NCI-H526 treated with DMSO at 0.1 percent for 48 hours (cell line): ENCODE data around the gene DRAM1.
A peak's percentile ranks its signal among the peaks of the same experiment; 100 is the strongest.
"Not testable (repeated sequence)": the region's sequence is repeated elsewhere in the genome, so short reads cannot be mapped to it uniquely, and the experiment has no call there.

Source experiments
- DNase-seq: peaks from one replicate; lab custom pipeline; 2025; lab: John Stamatoyannopoulos, UW

Gene DRAM1

DNA sequence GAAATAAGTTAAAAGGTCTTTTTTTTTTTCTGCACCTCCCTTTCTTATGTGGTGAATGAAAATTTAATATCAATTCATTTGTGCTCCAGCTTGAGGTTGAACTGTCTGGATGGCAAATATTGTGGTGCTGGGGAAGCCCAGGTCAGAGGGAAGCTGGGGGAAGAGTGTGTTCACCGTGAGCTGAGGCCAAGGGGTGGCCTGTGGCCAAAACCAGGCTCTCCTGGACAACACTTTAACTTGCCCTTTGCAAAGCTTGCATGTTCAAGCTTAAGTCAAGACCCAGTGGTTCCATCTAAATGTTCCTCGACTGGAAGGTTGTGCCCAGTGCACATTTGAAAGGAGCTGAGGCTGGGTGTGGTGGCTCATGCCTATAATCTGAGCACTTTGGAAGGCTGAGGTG lies 28.8 kb downstream of the DRAM1 start:
- DNase-seq: no peak

DNA sequence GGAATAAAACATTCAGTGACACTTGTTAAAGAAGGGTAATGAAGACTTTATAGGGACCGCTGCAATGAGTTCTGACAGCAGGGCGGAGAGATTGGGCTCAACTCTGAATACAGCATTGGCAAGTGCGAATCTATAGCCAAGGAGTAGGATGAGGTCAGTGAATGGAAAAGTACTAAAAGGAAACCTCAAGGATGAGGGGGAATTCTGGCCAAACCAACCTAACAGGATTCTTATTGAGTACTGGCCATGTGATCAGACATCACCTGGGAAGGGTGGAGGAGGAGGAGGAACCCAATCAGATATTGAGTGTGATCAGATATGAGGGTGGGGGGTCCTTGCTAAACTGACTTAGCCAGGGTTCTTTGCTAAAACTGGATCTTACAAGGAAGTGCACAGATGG lies 31.0 kb downstream of the DRAM1 start:
- no peak for DNase-seq

DNA sequence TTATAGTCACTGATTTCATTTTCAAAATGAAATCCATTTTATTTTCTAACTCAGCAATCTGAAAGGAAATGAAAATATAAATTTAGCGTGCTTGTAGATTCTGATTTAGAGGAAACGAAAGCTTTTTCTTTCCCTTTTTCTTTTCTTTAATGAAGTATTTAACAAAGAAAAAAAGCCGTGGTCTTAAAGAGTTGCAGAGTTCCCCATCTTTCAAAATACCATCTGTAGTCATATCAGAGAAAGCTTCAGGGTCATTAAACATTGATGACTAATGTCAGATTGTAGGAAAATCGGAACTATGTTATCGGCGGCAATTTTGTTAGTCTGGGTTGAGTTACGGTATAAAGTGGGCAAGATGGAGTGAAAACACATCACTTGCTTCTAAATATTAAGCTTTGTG lies 32.3 kb downstream of the DRAM1 start:
- DNase-seq: no peak

DNA sequence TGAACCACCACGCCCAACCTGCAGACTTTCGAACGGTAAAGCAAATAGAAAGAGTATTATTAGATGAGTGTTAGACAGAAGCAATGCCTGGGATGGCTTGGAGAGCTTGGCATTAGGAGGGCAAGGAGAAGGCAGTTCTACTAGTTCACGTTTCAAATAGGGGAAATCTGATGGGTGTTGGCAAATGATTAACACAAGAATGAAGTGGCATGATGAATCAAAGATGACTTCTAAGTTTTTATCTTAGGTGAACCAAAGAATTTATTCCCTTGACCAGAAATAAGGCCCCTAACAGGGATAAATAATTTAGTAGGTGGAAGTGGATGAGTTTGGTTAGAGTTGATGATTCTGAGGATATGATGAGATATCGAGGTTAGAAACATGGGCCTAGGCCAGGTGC lies 38.5 kb downstream of the DRAM1 start:
- DNase-seq: no peak

DNA sequence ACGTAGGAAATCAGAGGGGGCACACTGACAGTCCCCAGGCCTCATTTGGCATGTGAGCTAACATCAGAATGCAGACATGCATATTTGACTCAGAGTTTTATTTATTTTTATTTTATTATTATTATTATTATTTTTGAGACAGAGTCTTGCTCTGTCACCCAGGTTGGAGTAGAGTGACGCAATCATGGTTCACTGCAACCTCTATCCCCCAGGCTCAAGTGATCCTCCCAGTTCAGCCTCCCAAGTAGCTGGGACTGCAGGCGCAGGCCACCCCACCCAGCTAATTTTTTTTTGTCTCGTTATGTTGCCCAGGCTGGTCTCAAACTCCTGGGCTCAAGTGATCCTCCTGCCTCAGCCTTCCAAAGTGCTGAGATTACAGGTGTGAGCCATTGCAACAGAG lies 41.4 kb downstream of the DRAM1 start:
- not testable (repeated sequence) for DNase-seq

DNA sequence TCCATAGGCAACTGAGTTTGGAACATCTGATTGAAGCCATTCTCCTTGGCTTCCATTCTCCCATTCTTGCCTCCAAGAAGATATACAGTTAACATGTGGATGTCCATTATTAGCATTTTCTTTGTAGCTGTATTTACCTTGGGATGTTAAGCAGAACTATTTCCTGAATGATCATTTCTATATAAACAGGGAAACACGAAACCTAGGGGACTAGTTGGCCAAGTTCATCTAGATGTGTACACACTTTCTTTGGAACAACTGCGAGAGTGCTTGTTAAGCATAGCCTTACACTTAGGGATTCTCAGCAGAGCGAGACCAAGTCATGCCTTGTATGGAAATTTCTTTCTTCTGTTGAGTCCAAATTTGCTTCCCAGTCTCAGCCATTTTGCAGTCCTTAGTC lies 42.1 kb downstream of the DRAM1 start:
- DNase-seq: no peak

DNA sequence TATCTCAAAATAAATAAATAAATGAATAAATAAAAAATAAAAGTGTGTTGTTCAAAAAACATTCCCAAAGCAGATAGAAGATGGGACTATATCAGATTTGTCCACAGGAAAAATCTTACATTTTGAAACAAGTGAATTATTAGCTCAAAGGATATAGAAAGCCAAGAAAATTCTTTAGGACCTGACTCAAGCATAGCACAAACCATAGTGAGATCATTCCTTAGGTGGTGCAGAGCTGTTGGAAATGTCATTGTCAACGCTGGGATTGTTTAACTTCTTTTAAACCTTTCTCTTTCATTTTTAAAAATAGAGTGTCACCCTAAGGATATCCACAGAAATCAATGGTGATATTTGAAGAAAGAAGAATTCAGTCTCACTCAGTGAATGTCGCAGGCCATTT lies 43.5 kb downstream of the DRAM1 start:
- DNase-seq: no peak

DNA sequence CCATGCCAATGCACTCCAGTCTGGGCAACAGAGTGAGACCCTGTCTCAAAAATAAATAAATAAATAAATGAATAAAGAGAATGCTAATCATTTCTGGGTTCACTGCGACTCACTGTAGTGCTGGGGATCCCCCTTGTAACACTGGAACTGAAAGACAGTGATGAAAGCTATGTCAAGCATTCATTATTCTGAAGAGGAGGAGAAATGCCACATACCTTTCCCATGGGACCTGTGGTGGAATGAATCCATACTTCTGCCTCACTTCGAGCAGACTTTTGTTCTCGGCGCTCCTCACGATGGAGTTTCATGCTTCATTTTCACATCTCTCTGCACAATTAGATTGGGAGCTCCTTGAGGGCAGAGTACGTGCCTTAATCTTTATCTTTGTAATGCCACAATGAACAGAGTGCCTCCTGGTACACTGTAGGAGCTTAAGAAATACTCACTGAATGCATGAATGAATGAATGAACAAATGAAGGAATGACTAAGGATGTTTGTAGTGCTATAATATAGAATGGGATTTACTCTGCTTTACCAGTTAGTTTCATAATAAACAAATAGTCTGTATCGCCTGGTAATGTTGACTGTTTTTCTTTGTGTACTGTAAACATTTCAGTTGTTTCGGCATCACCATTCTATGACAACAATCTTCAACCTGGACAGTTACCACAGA lies 45.8 kb downstream of the DRAM1 start:
- DNase-seq: no peak

DNA sequence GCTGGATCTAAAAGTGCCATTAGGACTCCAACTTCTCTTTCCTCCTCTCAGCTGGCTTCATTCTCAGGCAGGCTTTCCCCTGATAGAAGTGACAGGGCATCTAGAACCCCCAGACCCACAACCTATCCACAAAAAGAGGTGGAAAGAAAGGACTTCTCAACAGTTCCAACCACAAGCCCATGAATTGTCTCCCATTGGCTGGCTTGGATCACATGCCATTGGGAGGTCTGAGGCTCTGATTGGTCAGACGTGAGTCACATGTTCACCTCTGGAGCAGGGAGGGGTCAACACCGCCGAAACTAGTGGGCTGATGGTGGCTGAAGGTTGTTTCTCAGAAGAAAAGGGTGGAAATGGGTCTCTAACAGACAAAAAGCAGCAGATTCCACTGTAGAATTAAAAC lies 47.2 kb downstream of the DRAM1 start:
- no peak for DNase-seq

DNA sequence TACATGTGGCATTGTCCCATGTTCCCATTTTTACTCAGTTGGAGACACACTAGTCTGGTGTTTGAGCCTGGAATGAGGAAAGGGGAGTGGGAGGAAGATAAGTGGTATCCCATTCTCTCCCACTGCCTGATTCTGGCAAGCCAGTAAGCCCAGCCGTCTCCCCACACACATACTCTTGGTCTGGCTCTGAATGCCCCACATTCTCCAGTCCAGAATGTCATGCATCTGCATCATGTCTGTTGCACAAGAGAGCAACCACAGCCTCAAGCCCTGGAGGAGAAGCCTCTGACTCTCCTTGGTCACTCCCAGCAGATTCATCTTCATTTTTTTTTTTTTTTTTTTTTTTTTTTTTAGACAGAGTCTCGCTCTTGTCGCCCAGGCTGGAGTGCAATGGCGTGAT lies 48.0 kb downstream of the DRAM1 start:
- no peak for DNase-seq

DNA sequence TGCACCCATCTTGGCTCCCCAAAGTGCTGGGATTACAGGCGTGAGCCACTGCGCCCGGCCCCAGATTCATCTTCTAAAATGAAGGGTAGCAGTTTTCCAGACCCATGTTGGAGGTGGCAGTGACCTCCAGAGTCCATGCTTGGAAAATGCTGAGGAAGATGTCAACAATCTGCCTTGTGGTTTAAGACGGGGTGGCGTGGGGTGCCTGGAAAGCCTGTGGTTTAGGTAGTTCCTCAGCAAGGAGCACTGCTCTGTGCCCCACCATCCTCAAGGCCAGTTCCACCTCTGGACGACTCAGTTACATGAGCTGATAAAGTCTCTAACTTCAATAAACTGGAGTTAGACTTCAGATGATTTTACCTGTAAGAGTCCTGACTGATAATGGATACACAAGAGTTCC lies 48.6 kb downstream of the DRAM1 start:
- no peak for DNase-seq

DNA sequence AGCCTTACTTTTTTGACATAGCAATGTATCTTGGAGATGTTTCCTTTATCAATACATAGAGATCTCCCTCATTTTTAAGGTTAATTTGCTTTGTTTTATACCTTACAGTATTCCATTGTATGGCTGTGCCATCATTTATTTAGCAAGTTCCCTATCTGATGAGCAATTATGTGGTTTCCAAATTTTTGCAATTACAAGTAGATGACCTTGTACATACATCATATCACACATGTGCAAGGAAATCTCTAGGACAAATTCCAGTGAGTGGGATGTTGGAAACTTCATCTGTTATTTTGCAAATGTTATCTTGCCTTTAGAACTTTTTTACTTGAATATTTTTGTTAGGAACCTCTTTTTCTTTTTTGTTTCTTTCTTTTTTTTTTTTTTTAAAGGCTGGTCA lies 49.7 kb downstream of the DRAM1 start:
- no peak for DNase-seq

DNA sequence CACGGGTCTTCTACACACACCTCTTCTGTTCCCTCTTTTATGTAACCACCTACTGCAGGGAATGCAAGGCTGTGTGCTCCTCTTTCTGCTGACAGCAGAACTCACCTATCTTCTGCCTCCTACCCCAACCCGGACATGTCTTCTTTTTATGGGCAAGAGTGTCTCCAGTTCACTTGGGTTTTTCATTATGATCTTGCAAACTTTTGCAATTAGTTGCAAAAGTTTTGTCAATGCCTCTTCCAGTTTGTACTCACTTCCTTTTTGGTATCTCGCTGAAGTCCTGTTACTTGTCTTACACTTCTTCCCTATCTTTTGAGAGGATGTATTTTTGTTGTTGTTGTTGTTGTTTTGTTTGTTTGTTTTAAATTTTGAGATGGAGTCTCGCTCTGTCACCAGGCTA lies 50.6 kb downstream of the DRAM1 start:
- no peak for DNase-seq

DNA sequence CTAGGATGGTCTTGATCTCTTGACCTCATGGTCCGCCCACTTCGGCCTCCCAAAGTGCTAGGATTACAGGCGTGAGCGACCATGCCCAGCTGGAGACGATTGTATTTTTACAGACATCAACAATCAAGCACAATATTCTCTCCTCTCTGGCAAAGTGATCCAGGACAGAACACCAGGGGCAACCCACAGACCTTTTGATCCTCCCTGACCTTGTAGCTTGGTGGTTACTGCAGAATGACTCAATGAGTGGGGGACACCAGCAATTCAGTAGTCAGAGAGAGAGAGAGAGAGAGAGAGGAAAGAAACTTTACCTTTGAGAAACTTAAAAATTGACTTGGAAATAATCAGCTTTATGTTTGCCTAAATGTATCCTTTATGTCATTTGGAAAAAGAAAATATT lies 51.2 kb downstream of the DRAM1 start:
- DNase-seq: no peak

DNA sequence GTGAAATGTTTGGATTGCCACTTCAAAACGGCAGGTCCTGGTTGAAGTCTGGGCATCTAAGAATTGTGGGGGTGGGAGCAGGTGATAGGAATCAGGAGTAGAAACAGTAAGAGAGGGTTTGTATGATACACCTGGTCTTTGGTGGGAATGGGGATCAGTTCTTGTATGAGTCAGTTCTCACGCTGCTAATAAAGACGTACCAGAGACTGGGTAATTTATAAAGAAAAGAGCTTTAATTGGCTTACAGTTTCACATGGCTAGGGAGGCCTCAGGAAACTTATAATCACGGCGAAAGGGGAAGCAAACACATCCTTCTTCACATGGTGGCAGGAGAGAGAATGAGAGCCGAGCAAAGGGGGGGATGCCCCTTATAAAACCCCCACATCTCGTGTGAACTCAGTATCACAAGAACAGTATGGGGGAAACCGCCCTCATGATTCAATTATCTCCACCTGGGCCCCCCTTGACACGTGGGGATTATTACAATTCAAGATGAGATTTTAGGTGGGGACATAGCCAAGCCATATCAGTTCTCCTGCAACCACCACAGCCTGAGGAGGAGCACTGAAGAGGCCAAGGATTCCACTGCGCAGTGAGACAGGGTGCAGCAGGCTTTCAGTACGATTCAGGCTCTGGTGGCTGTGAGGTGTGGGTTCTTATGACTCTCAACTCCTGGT lies 52.1 kb downstream of the DRAM1 start:
- no peak for DNase-seq

DNA sequence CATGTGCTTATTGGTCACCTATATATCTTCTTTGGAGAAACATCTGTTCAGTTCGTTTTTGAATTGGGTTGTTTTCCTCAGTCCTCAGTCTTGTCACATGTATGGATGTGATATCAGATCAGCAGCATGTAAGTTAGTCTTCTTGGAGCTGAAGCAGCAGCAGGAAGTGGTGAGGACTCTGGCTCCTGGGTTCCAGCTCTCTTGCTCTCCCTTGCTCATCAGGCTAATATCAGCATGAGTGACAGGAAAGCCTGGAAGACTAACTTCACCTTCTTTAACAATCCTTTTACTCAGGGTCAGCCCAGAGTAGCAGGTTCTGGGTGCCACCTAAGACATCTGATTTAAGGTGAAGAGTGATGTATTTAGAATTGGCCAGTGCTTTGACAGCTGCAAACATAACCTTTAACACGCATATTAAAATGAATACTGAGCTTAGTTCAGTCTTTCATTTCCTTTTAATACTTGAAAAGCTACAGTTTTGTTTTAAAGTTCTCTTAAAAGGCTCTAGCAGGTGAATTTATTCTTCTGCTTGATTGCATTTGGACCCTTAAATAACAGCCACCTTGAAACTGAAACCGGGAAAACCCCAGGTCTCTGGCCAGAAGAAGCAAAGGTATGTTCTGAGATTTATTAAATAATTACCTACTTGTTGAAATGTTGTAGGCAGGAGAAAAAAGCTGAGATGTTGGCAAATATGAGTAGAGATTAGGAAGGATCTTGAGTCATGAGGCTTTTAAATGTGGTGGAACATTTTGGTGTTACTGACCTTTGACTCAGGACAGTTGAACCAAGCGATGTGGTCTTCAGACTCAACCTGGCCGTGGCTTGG lies 54.3 kb downstream of the DRAM1 start:
- no peak for DNase-seq

DNA sequence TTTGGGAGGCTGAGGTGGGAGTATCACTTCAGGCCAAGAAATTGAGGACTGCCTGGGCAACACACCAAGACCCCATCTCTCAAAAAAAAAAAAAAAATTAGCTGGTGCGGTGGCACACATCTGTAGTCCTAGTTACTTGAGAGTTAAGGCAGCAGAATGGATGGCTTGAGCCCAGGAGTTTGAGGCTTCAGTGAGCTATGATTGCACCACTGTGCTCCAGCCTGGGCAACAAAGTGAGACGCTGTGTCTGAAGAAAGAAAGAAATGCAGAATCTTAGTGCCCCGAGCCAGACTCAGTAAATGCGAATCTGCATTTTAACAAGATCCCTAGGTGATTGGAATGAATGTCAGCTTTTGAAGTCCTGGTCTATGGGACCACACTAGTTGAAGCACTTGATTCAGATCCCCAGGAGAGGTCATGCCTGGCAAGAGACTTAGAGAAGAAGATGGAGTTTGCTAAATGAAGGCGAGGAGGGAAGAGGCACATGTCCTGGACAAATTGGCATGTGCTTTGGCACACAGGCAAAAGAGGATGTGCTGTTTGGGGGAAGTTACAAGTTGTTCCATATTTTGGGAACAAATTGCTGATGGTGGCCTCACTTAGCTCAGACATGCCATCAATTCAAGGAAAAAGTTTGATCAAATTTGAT lies 56.6 kb downstream of the DRAM1 start:
- DNase-seq: no peak

DNA sequence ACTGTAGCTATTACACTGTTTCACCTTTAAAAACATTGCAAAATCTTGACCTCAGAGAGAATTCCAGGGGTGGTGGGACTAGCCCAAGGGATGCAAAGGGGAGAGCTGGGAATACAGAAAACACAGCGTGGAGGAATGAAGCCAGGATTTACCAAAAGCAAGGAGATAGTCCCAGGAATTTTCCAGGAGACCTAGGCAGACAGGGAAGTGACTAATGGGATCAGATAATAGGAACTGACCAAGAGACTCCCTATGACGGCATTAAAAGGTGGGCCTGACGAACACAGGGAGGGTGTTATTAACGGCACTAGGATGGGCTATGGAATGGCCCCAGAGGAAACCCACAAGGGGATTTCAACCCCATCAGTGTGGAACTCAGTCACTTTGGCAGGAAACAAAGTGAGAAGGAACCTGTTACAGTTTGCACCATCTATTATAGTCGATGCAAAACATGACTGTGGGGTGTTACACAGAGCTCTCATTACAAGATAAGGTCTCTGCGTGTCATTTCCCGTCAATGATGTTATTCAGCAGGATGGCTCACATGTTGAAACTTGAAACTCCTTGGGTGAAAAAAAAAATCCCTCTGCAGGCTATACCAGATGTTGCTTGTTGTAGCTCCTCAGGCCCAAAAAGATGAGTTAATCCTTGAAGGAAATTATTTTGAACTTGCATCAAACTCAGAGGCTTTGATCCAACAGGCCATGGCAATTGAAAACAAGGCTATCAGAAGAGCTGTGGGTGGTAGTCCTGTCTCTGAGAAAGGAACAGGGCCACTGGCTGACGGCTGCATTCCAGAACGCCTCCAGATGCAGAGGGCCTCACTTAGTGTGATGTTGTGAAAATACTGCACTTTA lies 58.7 kb downstream of the DRAM1 start:
- no peak for DNase-seq

DNA sequence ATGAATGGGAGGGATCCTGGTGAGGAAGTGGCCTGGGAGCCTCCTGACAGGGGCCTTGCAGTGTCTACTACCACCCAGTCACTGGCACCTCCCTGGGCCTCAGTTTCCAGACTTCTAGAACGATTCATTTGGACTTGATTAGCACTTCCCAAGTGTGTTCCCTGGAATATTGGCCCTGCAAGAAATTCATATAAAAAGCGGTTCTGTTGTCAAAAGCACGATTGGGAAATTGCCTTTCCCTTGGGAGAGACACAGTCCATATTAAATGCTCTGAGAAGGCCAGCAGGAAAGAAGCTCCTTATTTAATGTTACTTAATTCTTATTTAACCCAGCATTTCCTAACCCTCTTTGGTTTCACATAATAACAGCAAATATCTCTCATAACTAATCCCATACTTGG lies 61.9 kb downstream of the DRAM1 start:
- DNase-seq: no peak

DNA sequence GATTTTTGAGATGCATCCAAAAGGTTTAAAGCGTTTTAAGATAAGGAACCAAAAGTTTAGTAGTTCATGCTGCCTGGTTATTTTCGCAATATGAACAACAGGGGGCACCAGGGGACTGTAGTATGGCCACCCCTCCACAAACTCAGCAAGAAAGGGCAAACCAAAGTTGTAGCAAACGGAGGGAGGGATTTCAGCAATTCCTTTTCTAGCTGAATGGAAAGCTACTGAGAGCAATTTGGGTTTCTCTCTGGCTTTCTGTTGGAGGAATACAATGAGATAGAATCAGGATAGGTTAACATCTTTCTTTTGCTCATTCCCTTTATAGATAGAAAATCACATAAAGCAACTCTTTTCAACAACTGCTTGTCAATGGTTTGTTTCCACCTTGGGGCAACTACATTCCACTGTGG lies 62.5 kb downstream of the DRAM1 start:
- peak; percentile 15 for DNase-seq

DNA sequence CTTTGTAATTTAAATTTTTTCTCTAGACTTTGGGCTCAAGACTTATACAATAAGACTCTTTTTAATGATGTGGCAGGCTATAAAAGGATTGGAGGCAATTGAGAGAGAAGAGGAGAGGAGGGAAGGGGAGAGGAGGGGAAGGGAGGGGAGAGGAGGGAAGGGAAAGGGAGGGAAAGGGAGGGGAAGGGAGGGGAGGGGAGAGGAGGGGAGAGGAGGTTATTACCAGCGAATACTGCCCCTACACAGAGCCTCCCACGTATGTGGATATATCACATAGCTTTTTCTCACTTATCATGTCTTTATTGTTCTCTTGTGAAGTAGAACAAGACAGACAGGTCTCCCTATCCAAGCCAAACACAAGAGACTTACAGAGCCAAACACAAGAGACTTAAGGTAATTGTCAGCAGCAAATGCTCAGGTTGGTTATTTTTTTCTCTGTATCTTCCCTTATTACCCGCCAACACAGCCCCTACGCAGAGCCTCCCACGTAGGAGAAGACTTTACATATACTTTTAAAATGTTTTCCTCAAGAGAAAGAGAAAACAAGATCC lies 63.1 kb downstream of the DRAM1 start:
- no peak for DNase-seq
